Measurements from ENCODE around the gene VWC2L.

GRCh38 chr2:214575465-214575864 is 164.6 kb downstream of the VWC2L start:
- no peak for TF ChIP-seq EZH2 (IDR thresholded peaks at IDR 0.05; ENCODE audit: insufficient read depth, poor library complexity, severe bottlenecking)
- TF ChIP-seq EZH2phosphoT487 (IDR thresholded peaks at IDR 0.05; ENCODE audit: insufficient read depth, low read depth): no peak
